Mucosa of rectum (tissue), 2 donors: ENCODE measurements around the gene ATG4B.

Source experiments
- H3K27ac ChIP-seq, 2 donors: one replicate each; pipeline ENCODE4 v1.7.0; 2013; ENCODE audit warnings: inconsistent platforms in 2 of 2, low read depth in 2 of 2, low read length in 2 of 2
- H3K27me3 ChIP-seq, 2 donors: one replicate each; pipeline ENCODE4 v1.7.0; 2013; ENCODE audit warnings: low read length in 2 of 2; ENCODE audit not compliant: control insufficient read depth in 2 of 2, insufficient read depth in 2 of 2
- H3K36me3 ChIP-seq, 2 donors: one replicate each; pipeline ENCODE4 v1.7.0; 2013; ENCODE audit warnings: low read length in 2 of 2; ENCODE audit not compliant: control insufficient read depth in 2 of 2, insufficient read depth in 2 of 2
- H3K4me1 ChIP-seq, 2 donors: one replicate each; pipeline ENCODE4 v1.7.0; 2013; ENCODE audit warnings: low read length in 2 of 2, mild to moderate bottlenecking in 1 of 2; ENCODE audit not compliant: control insufficient read depth in 2 of 2, insufficient read depth in 2 of 2
- H3K4me3 ChIP-seq, 2 donors: one replicate each; pipeline ENCODE4 v1.7.0; 2013; ENCODE audit warnings: low read length in 2 of 2
- H3K9ac ChIP-seq, 2 donors: one replicate each; pipeline ENCODE4 v1.7.0; 2013; ENCODE audit warnings: low read length in 2 of 2, low read depth in 1 of 2, mild to moderate bottlenecking in 1 of 2
- H3K9me3 ChIP-seq, 2 donors: one replicate each; pipeline ENCODE4 v1.7.0; 2013; ENCODE audit warnings: low read length in 2 of 2; ENCODE audit not compliant: control insufficient read depth in 2 of 2
- donor health status: healthy.
- donor health status: Normal muscosa, but diverticular disease.

The ATG4B gene

GRCh38 chr2:241612156-241613016 is 25.1 kb upstream of the ATG4B start:
- H3K27me3 ChIP-seq, result no peaks in the 10 kb centered on the region
- no peaks in the 10 kb centered on the region for H3K9me3 ChIP-seq
- H3K4me3 ChIP-seq, result no peak overlapping the region
- peaks cover 0 to 10% of the 10 kb centered on the region in 2 donors for H3K36me3 ChIP-seq
- peaks cover 14 to 23% of the 10 kb centered on the region in 2 donors for H3K4me1 ChIP-seq
- H3K9ac ChIP-seq, result no peak overlapping the region
- H3K27ac ChIP-seq, result peak overlapping the region in 1 of 2 donors; percentile 18

DNA sequence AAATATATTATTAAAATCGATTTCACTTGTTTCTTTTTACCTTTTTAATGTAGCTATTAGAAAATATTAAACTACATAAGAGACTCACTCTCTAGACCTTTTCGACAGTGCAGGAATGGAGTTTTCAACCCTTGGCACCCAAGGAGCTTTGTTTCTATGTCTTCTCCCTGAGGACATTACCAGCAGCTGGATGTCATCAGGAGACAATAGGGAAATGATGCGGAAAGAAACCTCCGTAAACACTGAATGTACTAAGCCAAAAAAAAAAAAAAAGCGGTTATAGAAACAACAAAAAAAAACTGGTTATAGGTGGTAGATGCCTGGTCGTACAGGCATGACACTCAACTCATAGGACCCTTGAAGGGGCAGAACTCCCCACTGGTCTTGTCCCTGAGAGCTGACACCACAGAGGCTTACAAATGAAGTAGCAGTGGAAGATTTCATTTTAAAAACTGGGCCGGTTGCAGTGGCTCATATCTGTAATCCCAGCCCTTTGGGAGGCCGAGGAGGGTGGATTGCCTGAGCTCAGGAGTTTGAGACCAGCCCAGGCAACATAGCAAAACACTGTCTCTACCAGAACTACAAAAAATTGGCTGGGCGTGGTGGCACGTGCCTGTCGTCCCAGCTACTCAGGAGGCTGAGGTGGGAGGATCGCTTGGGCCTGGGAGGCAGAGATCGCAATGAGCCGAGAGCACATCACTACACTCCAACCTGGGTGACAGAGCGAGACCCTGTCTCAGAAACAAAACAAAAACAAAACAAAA is 24.3 kb upstream of the ATG4B start:
- no peak overlapping the region for H3K9ac ChIP-seq
- no peak overlapping the region for H3K4me3 ChIP-seq
- H3K27ac ChIP-seq, result no peak overlapping the region

DNA sequence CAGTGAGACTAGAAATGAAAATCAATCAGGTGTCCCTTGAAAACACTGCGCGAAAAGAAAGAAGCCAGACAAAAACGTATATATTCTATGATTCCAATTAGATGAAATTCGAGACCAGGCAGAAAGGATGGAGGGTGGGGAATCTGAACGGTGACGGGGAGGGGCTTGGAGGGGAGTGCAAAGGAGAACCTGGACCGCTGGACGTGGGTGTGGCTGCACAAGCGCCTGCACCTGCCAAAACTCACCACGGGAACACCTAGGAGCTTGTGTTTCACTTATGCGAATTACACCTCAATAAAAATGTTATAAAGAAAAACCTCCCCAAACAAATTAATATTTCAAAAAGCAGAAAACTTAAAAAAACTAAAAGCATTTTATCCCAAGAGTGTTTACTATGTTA is 22.5 kb upstream of the ATG4B start:
- H3K27me3 ChIP-seq, result no peaks in the 10 kb centered on the region
- peaks cover 18% of the 10 kb centered on the region in 2 donors for H3K4me1 ChIP-seq
- H3K27ac ChIP-seq, result no peak overlapping the region
- no peak overlapping the region for H3K9ac ChIP-seq
- H3K36me3 ChIP-seq, result peaks cover 7 to 12% of the 10 kb centered on the region in 2 donors
- no peak overlapping the region for H3K4me3 ChIP-seq
- no peaks in the 10 kb centered on the region for H3K9me3 ChIP-seq

More for the DNA sequence above, 24.3 kb upstream of the ATG4B start:
- H3K9me3 ChIP-seq, result no peaks in the 10 kb centered on the region
- H3K27me3 ChIP-seq, result no peaks in the 10 kb centered on the region
- peaks cover 18 to 25% of the 10 kb centered on the region in 2 donors for H3K4me1 ChIP-seq
- peaks cover 0 to 10% of the 10 kb centered on the region in 2 donors for H3K36me3 ChIP-seq

DNA sequence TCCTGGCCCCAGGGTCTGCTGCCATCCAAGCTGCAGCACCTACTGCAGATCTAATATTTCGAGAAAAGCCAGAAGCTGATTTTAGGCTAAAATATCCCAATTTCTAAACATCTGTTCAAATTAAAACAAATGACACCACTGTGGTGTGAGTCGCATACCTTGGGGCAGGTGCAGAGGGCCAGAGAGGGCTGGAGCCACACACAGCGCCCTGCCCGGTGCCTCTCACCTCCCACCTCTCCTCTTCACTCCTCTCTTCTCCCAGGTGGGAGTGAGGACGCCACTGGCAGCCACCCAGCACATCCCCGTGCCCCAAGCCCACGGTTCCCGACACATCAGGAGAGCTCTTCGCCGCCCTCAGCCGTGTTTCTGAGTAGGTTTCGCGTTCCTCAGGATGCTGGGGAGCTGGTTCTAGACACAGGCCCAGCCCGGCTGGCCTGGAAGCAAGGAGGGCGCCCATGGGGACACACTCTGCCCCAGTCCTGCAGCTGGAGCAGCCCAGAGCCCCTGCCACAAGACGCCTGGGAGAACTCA is 21.9 kb upstream of the ATG4B start:
- Histone ChIP-seq H3K9me3 (no peaks in the 10 kb centered on the region), H3K27me3 (no peaks in the 10 kb centered on the region), H3K9ac (no peak overlapping the region), H3K4me1 (peaks cover 15% of the 10 kb centered on the region in 2 donors), H3K27ac (no peak overlapping the region), H3K4me3 (no peak overlapping the region), H3K36me3 (peaks cover 7 to 12% of the 10 kb centered on the region in 2 donors)

GRCh38 chr2:241616168-241617125 is 21.0 kb upstream of the ATG4B start:
- H3K27ac ChIP-seq, result peak overlapping the region; percentile 21 to 39
- peaks cover 7 to 12% of the 10 kb centered on the region in 2 donors for H3K36me3 ChIP-seq
- no peaks in the 10 kb centered on the region for H3K27me3 ChIP-seq
- H3K4me3 ChIP-seq, result peak overlapping the region; percentile 60 to 75
- no peaks in the 10 kb centered on the region for H3K9me3 ChIP-seq
- H3K4me1 ChIP-seq, result peaks cover 9 to 10% of the 10 kb centered on the region in 2 donors
- H3K9ac ChIP-seq, result peak overlapping the region; percentile 36 to 41

GRCh38 chr2:241617431-241618154 is 19.9 kb upstream of the ATG4B start:
- peak overlapping the region; percentile 36 to 49 for H3K9ac ChIP-seq

DNA sequence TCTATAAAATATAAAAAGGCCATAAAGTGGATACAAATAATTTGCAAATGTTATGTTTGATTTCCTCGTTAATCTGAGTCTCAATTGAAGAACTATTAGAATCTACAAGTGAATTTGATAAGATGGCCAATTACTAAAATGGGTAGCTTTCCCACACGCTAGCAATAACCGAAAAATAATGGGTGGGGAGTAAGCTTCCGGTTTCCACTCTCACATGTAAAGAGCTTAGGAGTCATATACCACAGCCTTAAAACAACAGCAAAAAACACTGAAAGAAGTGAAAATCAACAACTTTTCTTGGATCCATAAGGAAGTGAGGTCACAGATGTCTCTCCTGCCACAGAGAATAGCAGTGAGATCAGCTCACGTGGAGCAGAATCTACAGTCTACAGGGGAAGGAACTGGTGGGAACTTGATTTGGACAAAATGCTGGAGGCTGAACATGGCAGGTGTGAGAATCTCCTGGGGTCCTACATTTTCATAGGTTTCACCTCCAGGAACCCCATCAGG is 19.1 kb upstream of the ATG4B start:
- H3K9me3 ChIP-seq, result no peaks in the 10 kb centered on the region
- no peak overlapping the region for H3K4me3 ChIP-seq
- peaks cover 7 to 9% of the 10 kb centered on the region in 2 donors for H3K4me1 ChIP-seq
- H3K36me3 ChIP-seq, result peaks cover 7% of the 10 kb centered on the region in 2 donors
- no peak overlapping the region for H3K27ac ChIP-seq
- no peak overlapping the region for H3K9ac ChIP-seq
- no peaks in the 10 kb centered on the region for H3K27me3 ChIP-seq

More at GRCh38 chr2:241617431-241618154, 19.9 kb upstream of the ATG4B start:
- H3K4me3 ChIP-seq, result peak overlapping the region; percentile 60 to 75
- H3K27me3 ChIP-seq, result no peaks in the 10 kb centered on the region
- peaks cover 7 to 8% of the 10 kb centered on the region in 2 donors for H3K36me3 ChIP-seq
- H3K27ac ChIP-seq, result peak overlapping the region in 1 of 2 donors; percentile 39
- no peaks in the 10 kb centered on the region for H3K9me3 ChIP-seq
- H3K4me1 ChIP-seq, result peaks cover 7 to 9% of the 10 kb centered on the region in 2 donors

GRCh38 chr2:241618829-241619228 is 18.7 kb upstream of the ATG4B start:
- Histone ChIP-seq H3K27ac (no peak overlapping the region), H3K27me3 (no peaks in the 10 kb centered on the region), H3K4me3 (no peak overlapping the region), H3K4me1 (peaks cover 7 to 9% of the 10 kb centered on the region in 2 donors), H3K9me3 (no peaks in the 10 kb centered on the region), H3K36me3 (peaks cover 7% of the 10 kb centered on the region in 2 donors), H3K9ac (no peak overlapping the region)
